ENCODE measurements around the gene OR52N4.
"Not testable (repeated sequence)": the region's sequence is repeated elsewhere in the genome, so short reads cannot be mapped to it uniquely, and the experiment has no call there.

OR52N4 gene

DNA sequence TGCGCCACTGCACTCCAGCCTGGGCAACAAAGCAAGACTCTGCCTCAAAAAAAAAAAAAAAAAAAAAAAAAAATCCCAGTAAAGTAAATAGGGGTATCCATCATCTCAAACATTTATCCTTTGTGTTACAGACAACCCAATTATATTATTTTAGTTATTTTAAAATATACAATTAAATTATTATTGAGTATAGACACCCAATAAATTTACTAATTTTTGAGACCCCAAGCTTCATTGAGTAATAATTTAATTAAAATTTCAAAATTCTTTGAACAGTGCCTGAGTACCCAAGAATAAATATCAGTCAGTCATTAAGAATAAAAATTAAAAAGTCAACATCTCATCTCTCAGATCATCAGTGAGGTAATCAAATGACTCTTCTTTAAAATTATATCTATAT, at the start of gene OR52N4:
TSS of gene OR52N4 (plus strand) at position 301 of the 400 bp plus-strand sequence. CDS start 498 bp downstream, outside the sequence.
- DNase-seq (ENCODE audit: insufficient read length, low spot score) (no peak), FAIRE-seq (no peak)
- no peak for TF ChIP-seq CTCF (IDR thresholded peaks at IDR 0.05; ENCODE audit: insufficient read depth, missing control alignments)

DNA sequence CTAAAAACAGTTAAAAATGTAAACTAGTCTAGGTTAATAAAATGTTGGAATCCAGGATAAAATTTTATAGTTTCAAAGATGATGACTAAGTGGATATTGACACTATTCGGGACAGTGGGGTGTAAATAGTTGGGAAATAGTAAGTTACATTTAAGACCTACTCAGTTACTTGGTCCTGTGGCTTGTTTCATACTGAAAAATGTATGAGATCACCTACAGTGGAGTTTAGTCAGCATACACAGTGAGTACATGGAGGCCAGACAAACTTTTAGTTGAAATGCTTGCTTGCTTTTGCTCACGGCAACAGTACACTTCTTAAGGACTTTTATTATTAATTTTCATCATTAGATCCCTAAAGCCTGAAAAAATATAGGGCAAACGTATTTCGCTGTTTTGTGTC, 48.4 kb upstream of the OR52N4 start:
- FAIRE-seq (no peak), DNase-seq (ENCODE audit: insufficient read length, low spot score) (no peak)
- TF ChIP-seq CTCF (IDR thresholded peaks at IDR 0.05; ENCODE audit: insufficient read depth, missing control alignments): no peak

DNA sequence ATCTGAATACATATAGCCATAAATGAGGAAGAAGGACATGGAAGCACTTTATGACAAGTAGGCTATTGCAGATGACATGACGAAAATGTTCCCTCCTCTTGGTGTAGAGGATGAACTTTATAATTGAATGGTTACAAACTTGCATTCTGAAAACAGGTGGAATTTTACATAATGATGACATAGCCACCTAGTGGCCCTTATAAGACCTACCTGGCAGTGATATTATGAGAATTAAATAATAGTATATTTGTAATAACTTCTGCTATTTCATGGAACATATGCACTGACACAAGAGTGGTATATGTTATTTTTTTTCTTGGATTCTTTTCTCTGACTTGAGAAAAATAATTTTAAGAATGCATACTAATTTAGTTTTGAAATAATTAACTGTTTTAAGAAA, 41.5 kb upstream of the OR52N4 start:
- no peak for TF ChIP-seq CTCF (IDR thresholded peaks at IDR 0.05; ENCODE audit: insufficient read depth, missing control alignments)
- DNase-seq (ENCODE audit: insufficient read length, low spot score): no peak
- FAIRE-seq: no peak

DNA sequence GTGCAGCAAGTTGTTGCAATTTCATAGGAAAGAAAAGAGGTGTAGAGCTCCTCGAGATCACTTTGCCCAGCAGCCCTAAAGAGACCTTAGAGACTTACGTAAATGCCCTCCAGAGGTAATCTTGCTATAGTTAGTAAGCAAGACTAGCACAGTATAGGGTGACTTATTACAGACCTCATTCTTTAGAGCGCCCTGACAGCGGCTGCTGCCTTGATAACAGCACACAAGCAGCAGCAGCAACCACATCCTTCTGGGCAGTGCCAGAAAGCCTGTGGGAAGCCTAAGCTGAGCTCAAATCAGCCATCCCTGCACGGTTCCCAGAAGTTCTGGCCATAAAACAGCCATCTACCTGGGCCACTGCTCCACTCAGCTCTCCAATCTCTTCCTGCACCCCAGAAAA, 40.3 kb upstream of the OR52N4 start:
- TF ChIP-seq CTCF (IDR thresholded peaks at IDR 0.05; ENCODE audit: insufficient read depth, missing control alignments): no peak
- FAIRE-seq: no peak

DNA sequence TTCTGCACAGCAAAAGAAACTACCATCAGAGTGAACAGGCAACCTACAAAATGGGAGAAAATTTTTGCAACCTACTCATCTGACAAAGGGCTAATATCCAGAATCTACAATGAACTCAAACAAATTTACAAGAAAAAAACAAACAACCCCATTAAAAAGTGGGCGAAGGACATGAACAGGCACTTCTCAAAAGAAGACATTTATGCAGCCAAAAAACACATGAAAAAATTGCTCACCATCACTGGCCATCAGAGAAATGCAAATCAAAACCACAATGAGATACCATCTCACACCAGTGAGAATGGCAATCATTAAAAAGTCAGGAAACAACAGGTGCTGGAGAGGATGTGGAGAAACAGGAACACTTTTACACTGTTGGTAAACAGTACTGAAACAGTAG, 37.5 kb upstream of the OR52N4 start:
- DNase-seq (ENCODE audit: insufficient read length, low spot score); FAIRE-seq: not testable (repeated sequence)

More for the DNA sequence above, 40.3 kb upstream of the OR52N4 start:
- no peak for DNase-seq (ENCODE audit: insufficient read length, low spot score)

DNA sequence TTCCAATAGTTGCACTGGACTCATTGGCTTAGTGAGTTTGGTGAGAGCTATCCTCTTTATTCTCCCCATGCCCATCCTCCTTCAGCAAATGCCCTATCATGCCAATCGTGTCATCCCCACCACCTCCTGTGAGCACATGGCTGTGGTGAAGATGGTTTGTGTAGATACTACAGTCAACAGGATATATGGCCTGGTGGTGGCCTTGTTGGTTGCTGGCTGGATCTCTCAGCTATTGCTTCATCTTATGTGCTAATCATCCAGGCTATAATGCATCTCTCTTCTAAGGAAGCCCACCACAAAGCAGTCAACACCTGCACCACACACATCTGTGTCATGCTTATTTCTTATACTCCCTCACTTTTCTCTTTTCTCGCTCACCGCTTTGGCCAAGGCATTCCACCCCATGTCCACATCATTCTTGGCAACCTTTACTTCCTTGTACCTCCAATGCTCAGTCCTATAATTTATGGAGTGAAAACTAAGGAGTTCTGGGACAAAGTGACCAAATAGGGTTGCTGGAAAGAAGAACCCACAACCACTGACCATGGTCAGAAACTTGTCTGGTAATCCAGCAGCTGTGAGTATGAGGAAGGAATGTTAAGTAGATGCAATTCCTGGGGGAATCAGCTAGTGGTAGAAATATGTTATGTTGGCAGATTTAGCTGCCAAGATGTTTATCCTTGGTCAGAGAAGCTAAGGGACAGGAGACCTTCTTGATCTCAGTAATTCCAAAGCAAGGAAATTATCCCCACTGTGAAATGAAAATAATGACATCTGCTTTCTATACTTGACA, 34.1 kb upstream of the OR52N4 start:
- no peak for TF ChIP-seq CTCF (IDR thresholded peaks at IDR 0.05; ENCODE audit: insufficient read depth, missing control alignments)
- FAIRE-seq: no peak

DNA sequence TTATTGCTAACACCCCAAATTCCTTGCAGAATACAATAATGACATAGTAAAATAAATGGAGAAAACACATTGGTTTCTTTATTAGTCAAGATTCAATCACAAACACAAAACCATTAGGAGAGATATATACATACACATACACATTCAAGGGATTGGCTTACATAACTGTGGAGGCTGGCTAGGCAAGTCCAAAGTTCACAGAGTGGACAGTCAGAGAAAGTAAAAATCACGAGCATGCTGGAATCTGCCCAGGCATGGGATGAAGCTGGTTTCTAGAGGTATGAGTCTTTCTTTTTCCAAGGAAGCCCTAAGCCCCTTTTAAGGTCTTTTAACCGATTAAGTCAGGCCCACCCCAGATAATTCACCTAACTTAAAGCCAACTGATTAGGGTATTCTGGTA, 31.4 kb upstream of the OR52N4 start:
- FAIRE-seq: no peak
- TF ChIP-seq CTCF (IDR thresholded peaks at IDR 0.05; ENCODE audit: insufficient read depth, missing control alignments): no peak

More for the DNA sequence above, 34.1 kb upstream of the OR52N4 start:
- no peak for DNase-seq (ENCODE audit: insufficient read length, low spot score)

More for the DNA sequence above, 31.4 kb upstream of the OR52N4 start:
- DNase-seq (ENCODE audit: insufficient read length, low spot score): no peak
